HG03571 (cell line): ENCODE data around the gene TMED4.

Experiments used
- ATAC-seq: cut with Tn5 transposase; IDR thresholded peaks from one replicate; pipeline ENCODE4 v1.9.1; 2021; ENCODE audit not compliant: unreplicated experiment

Gene TMED4

DNA sequence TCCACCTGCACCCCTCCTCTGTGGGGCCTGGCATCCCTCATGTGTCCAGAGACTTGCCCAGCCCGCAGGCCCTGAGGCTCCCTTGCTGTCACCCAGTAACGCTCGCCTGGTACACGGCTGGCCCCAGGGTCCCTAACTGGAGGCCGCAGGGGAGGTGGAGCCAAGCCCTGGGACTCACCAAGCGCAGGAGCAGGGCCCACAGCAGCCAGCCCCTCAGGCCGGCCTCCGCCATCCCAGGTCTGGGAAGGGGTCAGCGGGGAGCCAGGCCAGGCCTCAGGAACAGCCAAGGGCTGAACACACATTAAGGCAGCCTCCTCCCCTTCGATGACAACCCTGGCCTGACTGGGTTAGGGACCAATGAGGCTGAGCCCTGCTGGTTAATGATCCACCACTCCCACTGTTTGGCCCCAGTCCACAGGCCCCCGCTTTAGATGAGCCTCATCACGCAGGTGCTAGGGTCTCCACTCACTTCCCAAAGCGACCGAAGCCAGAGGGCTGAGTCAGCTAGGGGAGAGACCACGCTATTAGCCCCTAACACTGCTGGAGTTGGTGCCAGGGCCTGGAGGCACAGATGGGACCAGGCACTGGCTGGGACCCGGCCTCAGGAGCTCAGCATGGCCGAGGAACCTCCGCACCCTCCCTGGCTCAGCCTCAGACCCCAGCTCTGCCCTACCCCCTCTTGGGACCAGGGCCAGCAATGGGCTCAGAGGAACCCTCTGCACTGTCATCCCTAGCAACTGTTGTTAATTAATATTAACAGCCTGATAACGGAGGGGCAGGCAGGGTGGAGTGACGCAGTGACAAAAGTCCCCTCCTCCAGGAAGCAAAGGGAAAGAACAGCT lies 40.8 kb downstream of the TMED4 start, which contains the start of gene NPC1L1:
Gene NPC1L1, minus strand, starts transcription at position 303 of the 842 bp plus-strand sequence. Its CDS starts 71 bp downstream, at position 232.
- ATAC-seq, result no peak

DNA sequence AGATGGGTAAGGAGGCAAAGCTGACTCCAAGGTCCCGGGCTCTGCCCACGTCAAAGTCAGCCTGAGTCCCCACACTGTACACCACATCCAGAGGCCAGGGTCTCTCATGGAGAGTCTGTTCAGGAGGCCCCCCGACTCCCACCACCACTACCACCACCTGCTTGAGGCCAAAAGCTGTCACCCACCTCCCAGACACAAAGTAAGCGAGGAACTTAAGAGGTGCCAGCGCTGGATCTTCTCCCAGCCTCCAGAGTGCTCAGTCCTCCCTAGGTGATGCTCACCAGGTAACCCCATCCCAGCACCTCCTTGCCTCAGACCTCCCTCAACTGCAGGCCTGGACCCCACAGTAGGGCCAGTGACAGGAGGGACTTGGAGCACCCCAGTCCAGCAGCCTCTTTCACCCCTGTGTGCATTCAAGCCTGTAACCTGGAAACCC lies 41.4 kb downstream of the TMED4 start:
- no peak for ATAC-seq

DNA sequence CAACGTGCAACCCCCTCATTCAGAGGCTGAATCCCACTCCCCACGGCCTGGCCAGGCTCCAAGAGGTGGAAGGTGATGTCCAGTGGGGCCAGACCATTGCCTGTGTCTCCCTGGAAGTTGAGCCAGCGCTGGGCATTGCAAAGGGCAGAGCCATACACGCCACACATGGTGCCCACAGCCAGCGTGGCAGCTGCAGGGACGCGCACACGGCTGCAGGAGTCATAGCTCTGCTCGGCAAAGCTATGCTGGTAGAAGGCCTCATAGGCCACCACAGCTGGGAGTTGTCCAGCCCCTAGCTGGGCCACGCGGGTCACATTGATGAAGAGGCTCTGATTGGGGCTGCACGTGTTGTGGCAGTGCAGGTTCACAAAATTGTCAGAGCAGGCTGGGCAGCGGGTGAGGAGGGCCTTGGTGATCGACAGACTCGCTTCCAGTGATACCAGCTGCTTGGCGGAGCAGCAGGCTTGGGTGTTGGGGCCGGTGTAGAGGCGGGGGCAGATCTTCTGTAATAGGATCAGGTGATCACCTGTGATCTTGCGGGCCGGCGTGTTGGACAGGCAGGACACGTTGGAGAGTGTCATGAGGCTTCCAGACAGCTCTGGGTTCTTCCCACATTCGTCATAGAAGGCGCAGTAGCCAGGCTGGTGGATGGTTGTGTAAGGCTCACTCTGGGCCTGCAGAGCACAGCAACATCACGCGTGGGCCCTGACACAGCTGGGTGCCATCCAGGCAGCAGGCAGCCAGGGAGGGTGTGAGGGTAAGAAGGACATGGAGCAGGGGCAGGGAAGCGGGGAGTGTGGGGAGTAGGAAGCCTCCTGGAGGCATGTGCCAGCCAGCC lies 42.1 kb downstream of the TMED4 start:
- ATAC-seq, result no peak

DNA sequence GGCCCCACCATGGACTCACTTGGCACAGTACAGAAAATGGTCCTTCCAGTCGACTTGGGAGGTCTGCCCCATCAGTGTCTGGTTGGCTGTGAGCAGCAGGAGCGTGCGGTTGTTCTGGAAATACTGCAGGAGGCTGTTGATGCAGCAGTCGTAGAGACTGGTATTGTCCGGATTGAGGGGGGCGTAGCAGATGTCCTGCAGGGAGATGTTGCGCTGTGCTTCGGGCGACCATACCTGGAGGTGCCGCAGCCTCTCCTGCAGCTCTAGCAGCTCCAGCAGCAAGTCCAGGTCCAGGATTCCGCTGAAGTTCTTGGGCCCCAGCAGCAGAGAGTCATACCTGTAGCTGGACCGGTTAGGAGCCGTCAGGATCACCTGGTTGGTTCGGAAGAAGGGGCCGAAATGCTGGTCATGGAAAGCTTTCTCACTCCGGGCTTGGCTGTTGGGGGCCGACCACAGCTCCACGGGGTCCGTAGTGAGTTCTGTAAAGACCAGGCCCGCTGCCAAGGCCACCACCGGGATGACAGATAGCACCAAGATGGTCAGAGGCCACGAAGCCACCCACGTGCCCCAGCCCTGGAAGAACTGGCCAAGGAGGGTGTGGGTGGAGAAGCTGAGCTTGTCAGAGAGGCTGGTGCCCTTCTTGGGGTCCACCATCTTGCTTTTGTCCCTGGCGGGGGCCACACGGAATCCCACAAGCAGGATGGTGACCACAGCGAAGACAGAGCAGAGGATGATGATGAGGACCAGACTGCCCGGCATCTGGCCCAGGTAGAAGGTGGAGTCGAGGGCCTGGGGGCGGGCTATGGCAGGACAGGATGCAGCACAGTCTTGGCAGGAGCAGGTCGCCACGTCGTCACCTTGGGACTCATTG lies 43.0 kb downstream of the TMED4 start:
- ATAC-seq, result no peak

DNA sequence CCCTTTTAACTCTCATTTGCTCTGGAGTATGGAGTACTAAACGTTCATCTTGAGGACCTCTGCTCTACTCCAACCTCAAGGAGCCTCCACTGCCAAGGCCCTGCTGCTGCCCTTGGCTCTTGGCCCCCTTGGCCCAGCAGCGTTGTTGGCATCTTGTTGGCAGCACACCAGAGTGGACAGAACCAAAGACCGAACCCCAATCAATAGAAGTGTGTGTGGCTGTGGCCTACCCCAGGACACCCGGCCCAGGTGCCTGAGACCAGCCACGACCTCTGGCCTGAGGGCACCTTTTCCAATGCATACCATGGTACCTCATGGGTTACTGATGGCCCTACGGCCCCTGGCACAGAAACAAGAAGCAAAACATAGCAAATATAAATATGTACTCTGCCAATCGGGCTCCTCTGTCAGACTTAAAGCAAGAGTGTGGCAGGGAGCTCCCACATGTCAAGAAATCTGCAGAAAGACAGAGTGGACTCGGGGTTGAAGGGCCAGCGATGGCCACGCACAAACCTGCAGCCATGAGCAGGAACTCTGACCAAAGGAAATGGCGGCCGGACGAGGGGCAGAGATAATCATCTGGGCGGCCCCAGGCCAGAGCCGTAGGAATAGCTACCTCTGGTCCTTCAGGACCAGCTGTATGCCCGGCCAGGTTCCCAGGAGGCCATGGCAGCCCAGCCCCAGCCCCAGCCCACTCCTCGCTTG lies 43.8 kb downstream of the TMED4 start:
- no peak for ATAC-seq

DNA sequence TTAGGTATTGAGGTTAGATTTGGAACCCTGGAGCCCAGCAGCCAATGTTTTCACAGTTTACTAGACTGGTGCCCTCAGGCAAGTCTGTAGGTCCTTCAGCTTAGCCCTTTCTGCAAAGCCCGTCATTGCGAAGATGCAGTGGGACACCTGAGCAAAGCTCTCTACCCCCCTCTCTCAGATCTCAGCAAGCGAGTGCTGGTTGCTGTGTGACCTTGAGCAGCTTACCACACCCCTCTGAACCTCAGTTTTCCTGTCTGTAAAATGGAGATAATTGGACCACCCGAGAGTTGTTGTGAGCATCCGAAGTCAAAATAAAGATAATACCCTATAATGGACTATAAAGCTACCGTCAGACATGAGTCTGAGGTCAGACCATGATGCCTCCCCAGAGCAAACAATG lies 44.6 kb downstream of the TMED4 start:
- ATAC-seq, result no peak

DNA sequence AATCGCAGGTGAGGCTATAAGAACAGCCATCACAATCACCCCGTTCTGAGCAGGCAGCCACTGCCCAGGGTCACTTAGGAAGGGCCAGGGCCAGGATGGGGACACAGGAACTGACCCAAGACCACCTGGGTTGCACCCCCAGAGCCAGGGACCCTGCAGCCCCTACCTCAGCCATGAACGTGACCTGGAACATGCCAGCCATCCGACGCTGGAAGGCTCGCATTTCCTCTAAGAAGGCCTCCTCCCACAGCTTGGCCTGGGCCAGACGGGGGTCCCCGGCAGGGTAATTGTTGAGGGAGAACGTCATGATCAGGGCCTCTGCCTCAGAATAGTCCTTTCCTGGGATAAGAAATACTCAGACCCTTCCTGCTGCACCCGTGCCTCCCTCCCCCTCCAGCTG lies 45.9 kb downstream of the TMED4 start:
- no peak for ATAC-seq

DNA sequence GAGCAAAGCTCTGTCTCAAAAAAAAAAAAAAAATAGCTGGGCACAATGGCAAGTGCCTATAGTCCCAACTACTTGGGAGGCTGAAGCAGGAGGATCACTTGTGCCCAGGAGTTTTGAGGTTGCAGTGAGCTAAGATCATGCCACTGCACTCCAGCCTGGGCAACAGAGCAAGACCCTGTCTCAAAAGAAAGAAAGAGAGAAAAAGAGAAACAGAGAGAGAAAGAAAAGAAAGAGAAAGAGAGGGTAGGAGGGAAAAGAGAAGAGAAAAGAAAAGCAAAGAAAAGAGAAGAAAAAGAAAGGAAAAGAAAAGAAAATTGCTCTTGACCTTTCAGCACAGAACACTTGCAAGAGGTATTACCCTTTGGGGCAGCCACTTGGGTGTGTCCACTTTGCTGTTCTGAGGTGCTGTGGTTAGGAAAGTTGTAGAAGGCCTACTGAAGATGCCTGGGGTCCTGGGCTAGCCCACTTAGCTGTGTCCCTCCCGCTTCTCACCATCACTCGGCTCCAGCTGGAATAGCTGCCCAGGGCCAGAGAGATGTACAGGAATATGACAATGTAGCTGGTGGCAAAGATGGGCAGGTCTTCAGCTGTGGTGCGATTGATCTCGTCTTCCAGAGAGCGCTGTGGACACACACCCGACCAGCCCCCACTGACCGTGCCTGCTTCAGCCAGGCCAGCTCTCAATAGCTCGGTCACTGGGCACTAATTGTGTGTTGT lies 46.5 kb downstream of the TMED4 start:
- no peak for ATAC-seq

DNA sequence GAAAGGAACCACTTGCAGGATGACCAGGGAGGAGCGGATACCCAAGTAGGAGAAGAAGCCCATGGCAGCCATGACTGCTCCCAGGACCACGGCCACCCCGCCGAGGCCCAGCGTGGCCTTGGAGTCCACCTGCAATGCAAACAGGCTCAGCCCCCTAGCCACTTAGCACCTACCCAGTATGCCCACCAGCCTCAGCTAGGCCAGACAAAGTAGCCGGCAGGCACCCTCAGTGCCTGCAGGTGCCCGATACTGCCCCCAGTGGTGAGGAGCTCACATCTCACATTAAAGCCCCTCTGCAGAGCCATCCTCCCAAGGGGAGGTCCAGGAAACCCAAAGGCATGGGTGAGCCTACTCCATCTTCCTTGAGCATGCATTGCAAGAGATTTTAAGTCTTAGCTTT lies 47.5 kb downstream of the TMED4 start:
- ATAC-seq, result no peak

DNA sequence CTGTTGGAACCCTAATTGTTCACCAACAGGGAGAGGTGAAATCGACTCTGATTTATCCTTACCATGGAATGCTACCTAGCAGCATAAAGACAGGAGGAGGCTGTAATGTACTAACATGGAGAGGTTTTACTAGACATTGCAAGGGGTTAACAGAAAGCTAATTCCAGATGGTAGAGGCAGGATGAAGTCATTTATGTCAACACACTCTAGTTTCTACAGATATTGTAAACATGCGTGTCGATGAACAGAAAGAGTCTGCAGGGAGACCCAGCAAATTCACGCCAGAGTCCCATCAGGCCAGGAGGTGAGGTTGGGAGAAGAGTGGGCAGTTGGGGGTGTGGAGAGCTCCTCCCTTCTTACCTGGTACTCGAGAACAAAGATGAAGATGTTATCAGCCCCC lies 47.9 kb downstream of the TMED4 start:
- no peak for ATAC-seq

DNA sequence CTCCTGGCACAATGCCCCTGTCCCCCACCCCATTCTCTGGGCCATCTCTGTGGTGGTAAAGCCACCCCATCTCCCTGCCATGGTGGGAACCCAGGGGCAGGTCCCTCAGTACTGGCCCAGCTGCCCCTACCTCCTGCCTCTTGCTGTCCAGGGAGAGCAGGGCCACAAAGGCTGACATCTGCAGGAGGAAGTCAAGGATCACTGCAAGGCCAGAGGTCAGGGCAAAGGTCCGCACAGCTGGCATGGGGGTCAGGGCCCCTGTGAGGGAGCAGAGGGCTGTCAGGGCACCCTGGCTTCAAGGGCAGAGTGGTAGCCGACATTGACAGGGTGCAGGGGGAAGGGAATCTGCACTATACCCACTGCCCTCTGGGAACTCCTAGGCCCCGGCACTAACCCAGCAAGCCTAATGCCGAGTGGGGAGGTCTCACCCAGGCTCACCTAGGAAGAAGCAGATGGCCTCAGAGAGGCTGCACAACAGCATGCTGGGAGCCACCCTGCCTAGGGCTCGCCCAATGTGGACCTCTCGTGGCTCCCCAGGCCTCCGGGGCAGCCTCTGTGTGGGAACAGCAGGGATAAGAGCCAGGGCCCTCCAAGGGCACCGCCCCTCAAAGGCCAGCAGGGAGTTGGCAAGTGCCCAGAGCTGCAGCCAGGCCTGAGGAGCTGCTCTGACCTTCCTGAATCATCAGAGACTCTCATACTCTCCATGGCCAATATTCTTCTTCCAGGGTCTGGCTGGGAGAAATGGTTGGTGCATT lies 48.6 kb downstream of the TMED4 start:
- ATAC-seq, result no peak

DNA sequence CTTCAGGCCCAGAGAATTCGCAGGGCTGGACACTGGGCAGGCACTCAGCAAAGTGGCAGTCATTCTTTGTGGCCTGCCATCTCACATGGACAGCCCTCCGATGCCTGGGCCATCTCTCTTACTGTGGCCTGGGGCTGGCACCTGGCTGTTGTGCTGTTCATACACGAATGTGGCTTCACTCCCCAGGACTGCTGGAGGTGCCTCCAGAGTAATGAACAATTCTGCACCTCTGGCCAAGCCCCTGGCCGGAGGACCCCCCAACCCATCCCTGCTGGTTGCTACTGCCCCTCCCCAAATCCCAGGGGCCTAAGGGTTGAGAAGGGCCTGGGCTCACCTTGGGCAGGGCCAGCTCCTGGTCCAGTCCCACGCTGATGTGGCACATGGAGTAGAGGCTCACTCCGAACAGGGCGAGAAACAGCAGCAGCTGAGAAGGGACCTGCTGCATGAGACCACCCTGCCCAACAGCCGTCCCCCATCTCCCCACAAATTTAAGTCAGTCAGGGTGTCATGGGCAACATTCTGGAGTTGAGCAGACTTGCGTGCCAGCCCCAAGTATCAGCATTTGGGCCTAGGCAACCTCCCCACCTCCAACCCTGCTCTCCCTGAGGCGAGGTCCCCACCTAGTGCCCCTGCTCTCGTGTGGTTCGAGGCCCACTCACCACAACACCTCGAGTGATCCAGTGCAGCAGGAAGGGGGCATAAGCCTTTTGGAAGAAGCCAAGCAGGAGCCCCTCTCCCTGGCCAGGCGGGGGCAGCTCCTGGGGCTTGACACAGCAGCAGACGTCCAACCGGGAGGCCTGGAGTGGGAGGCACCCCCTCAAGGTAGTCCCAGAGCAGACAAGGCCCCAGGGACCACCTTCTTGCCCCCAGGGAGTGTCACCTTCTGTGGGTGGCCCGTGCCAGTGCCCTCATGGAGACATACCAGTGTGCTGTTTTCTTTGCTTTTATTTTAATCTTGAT lies 50.3 kb downstream of the TMED4 start:
- no peak for ATAC-seq

DNA sequence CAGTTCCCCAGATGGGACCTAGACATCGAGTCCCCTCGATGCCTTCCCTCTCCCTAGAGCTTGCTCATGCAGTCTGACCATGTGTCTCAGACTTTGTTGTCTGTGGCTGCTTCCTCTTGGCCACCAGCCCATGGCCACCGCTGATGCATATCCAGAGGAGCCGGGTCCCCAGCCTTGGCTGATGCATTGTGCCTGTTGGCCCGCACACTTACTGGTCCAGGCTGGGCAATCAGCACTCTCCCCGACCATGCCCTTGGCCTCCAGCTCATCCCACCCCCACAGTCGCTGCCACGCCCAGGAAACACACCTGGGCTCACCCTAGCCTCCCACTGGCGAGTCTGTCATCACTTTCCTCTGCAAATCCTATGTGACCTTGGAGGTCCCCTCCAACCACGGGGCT lies 51.0 kb downstream of the TMED4 start:
- no peak for ATAC-seq
